Hepatocyte (in vitro differentiated cells): ENCODE data around the gene VWA5B2. TPM values are rescaled to one million over a fixed set of nuclear protein-coding genes. Genes with fewer than 3 reads are reported as not detected.

Experiments used
- DNase-seq: peaks from one replicate; pipeline ENCODE4 v3.0.0-alpha.2; 2016; ENCODE audit warnings: low spot score
- H2AFZ ChIP-seq: fragments of 200-600 bp; sonication (generic); 2 replicates; pipeline ENCODE4 v1.6.0; 2016; ENCODE audit warnings: antibody characterized with exemption, mild to moderate bottlenecking
- H3K27ac ChIP-seq: fragments of 200-600 bp; sonication (generic); 2 replicates; pipeline ENCODE4 v1.5.1; 2016; ENCODE audit warnings: mild to moderate bottlenecking
- H3K27me3 ChIP-seq: fragments of 200-600 bp; sonication (generic); 2 replicates; pipeline ENCODE4 v1.6.1; 2016
- H3K36me3 ChIP-seq: fragments of 200-600 bp; sonication (generic); replicated peaks from 2 replicates; pipeline ENCODE4 v1.5.1; 2016; ENCODE audit warnings: low read depth; ENCODE audit not compliant: insufficient read depth
- H3K4me1 ChIP-seq: fragments of 200-600 bp; sonication (generic); 2 replicates; pipeline ENCODE4 v1.5.1; 2016; ENCODE audit warnings: mild to moderate bottlenecking, moderate library complexity; ENCODE audit not compliant: insufficient read depth
- H3K4me2 ChIP-seq: fragments of 200-600 bp; sonication (generic); 2 replicates; pipeline ENCODE4 v1.6.0; 2016
- H3K4me3 ChIP-seq: fragments of 200-600 bp; sonication (generic); 2 replicates; pipeline ENCODE4 v1.5.1; 2016; ENCODE audit warnings: mild to moderate bottlenecking
- H3K79me2 ChIP-seq: fragments of 200-600 bp; sonication (generic); 2 replicates; pipeline ENCODE4 v1.6.0; 2017; ENCODE audit warnings: mild to moderate bottlenecking
- H3K9me2 ChIP-seq: fragments of 200-600 bp; sonication (generic); replicated peaks from 2 replicates; pipeline ENCODE4 v1.6.0; 2017; ENCODE audit warnings: mild to moderate bottlenecking; ENCODE audit not compliant: insufficient read depth
- H3K9me3 ChIP-seq: fragments of 200-600 bp; sonication (generic); 2 replicates; pipeline ENCODE4 v1.5.1; 2016; ENCODE audit warnings: low read depth, mild to moderate bottlenecking
- H4K20me1 ChIP-seq: fragments of 200-600 bp; sonication (generic); 2 replicates; pipeline ENCODE4 v1.6.0; 2016; ENCODE audit warnings: mild to moderate bottlenecking; ENCODE audit not compliant: insufficient read depth, poor library complexity, severe bottlenecking
- EZH2 ChIP-seq: fragments of 200-600 bp; sonication (generic); IDR thresholded peaks from 2 replicates; pipeline ENCODE4 v1.6.1; 2016; ENCODE audit warnings: antibody characterized with exemption, mild to moderate bottlenecking, borderline replicate concordance
- EZH2phosphoT487 ChIP-seq: fragments of 200-600 bp; sonication (generic); IDR thresholded peaks from one replicate; pipeline ENCODE4 v1.6.1; 2018; ENCODE audit warnings: antibody characterized with exemption, mild to moderate bottlenecking, low read depth, moderate library complexity; ENCODE audit not compliant: unreplicated experiment, severe bottlenecking
- WGBS: methylation state at CpG from one replicate; pipeline ENCODE4 v1.1.6; 2016; ENCODE audit warnings: low lambda C conversion rate; ENCODE audit errors: missing lambda C conversion rate; 5-methylcytosine and 5-hydroxymethylcytosine counted together
- polyA plus RNA-seq: library from polyadenylated mRNA; unstranded; fragments of >200 nt; fragmentation: Nextera tagmentation; extraction: Ambion mirVana; gene quantifications from 2 replicates; pipeline ENCODE4 v1.2.1, GENCODE V29; 2016
- total RNA-seq: library from RNA; depleted of rRNA; stranded (reverse); fragments of >200 nt; gene quantifications from 2 replicates; pipeline ENCODE4 v1.2.3, GENCODE V29; 2014
- TF ChIP-seq, protein P1 (sequence below): fragments of 200-600 bp; sonication (generic); IDR thresholded peaks from 2 replicates; pipeline ENCODE4 v1.5.1; 2016; ENCODE audit warnings: antibody characterized with exemption, mild to moderate bottlenecking; ENCODE audit not compliant: poor library complexity

The VWA5B2 gene
- total and polyA plus RNA-seq, 2 experiments from 2014 or later = 1.0 to 3.2 TPM

DNA sequence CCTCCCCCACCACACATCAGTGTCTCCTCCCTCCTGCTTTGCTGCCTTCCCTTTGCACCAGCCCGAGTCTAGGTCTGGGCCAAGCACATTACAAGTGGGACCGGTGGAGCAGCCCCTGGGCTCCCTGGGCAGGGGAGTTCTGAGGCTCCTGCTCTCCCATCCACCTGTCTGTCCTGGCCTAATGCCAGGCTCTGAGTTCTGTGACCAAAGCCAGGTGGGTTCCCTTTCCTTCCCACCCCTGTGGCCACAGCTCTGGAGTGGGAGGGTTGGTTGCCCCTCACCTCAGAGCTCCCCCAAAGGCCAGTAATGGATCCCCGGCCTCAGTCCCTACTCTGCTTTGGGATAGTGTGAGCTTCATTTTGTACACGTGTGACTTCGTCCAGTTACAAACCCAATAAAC lies 45.7 kb upstream of the VWA5B2 start:
- no peak for DNase-seq
- H3K9me3 ChIP-seq = no peaks in the 10 kb centered on the region
- peaks cover 15% of the 10 kb centered on the region for H3K4me1 ChIP-seq
- H3K27me3 ChIP-seq = no peaks in the 10 kb centered on the region
- no peak overlapping the region for H2AFZ ChIP-seq
- 92% methylated on average over 5 of the region's 5 CpGs for WGBS
- no peak overlapping the region for H3K27ac ChIP-seq
- H3K4me2 ChIP-seq = no peak overlapping the region
- H3K9me2 ChIP-seq = no peaks in the 10 kb centered on the region
- H3K4me3 ChIP-seq = no peak overlapping the region
- H3K79me2 ChIP-seq = peaks cover 33% of the 10 kb centered on the region
- peaks cover 7% of the 10 kb centered on the region for H3K36me3 ChIP-seq
- peaks cover 22% of the 10 kb centered on the region for H4K20me1 ChIP-seq
- TF ChIP-seq EZH2phosphoT487 (no peak), EZH2 (no peak)
- TF ChIP-seq, protein P1, sequence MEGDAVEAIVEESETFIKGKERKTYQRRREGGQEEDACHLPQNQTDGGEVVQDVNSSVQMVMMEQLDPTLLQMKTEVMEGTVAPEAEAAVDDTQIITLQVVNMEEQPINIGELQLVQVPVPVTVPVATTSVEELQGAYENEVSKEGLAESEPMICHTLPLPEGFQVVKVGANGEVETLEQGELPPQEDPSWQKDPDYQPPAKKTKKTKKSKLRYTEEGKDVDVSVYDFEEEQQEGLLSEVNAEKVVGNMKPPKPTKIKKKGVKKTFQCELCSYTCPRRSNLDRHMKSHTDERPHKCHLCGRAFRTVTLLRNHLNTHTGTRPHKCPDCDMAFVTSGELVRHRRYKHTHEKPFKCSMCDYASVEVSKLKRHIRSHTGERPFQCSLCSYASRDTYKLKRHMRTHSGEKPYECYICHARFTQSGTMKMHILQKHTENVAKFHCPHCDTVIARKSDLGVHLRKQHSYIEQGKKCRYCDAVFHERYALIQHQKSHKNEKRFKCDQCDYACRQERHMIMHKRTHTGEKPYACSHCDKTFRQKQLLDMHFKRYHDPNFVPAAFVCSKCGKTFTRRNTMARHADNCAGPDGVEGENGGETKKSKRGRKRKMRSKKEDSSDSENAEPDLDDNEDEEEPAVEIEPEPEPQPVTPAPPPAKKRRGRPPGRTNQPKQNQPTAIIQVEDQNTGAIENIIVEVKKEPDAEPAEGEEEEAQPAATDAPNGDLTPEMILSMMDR = no peak

DNA sequence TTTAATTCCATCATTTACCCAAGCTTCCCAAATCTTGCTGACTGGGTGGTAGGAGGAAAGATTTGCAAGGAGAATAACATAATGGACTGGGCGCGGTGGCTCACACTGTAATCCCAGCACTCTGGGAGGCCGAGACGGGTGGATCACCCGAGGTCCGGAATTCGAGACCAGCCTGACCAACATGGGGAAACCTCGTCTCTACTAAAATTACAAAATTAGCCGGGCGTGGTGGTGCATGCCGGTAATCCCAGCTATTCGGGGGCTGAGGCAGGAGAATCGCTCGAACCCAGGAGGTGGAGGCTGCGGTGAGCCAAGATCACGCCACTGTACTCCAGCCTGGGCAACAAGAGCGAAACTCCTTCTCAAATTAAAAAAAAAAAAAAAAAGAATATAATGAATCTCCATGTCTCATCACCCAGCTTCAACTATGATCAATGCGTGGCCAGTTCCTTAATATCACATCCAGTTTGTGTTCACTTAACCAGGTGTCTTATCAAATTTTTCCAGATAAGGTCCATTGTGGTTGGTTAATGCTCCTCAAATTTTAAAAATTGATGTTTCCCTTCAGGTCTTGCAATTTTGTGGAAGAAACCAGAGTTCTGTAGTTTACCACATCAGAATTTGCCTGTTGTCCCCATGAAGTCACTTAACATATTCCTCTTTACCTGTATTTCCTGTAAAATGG lies 44.7 kb upstream of the VWA5B2 start:
- peak overlapping the region; percentile 85 for H3K27ac ChIP-seq
- no peak overlapping the region for H3K4me3 ChIP-seq
- peaks cover 22% of the 10 kb centered on the region for H4K20me1 ChIP-seq
- peak overlapping the region; percentile 45 for H2AFZ ChIP-seq
- TF ChIP-seq EZH2phosphoT487 (no peak), EZH2 (no peak)
- TF ChIP-seq, protein P1 = no peak
- peaks cover 4% of the 10 kb centered on the region for H3K36me3 ChIP-seq
- DNase-seq = no peak
- H3K4me1 ChIP-seq = peaks cover 15% of the 10 kb centered on the region
- H3K4me2 ChIP-seq = peak overlapping the region; percentile 72
- no peaks in the 10 kb centered on the region for H3K9me3 ChIP-seq
- 95% methylated on average over 18 of the region's 18 CpGs for WGBS
- H3K27me3 ChIP-seq = no peaks in the 10 kb centered on the region
- H3K9me2 ChIP-seq = no peaks in the 10 kb centered on the region
- H3K79me2 ChIP-seq = peaks cover 34% of the 10 kb centered on the region

DNA sequence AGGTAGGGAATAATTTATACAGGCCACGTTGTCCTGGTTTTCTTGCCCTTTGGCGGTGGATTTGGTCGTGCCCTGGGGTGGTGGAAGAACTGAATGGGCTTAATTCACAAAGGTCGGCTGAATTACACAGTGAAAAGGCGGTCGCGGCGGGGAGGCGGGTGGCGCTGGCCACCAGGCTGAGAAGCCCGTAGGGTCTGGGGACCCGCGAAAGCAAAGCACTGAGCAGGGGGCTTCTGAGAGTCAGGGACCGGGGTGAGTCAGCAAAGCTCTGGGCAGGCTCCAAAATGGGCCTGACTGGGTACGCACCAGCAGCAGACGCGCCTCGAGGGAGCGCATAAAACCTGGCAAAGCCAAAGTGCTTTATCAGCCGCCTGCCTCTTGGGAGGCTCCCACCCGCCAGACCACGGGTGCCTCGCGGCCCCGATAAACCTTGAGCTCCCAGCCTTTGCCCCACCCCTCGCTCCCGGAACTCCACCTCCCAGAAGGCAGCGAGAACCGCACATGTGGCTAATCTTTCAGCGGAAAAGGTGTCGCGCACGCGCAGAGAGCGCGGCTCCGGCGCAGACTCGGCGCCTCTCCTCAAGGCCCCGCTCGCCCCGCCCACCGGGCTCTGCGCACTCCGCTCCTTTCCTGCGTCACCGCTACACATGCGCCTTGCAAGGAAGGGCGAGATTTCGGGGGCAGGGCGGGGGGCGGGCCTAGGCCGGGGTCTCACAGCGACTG lies 43.8 kb upstream of the VWA5B2 start:
- no peaks in the 10 kb centered on the region for H3K9me2 ChIP-seq
- H3K36me3 ChIP-seq = no peaks in the 10 kb centered on the region
- peak; percentile 100 for DNase-seq
- H3K9me3 ChIP-seq = no peaks in the 10 kb centered on the region
- H3K4me2 ChIP-seq = peak overlapping the region; percentile 72
- peaks cover 42% of the 10 kb centered on the region for H3K79me2 ChIP-seq
- peak overlapping the region; percentile 85 for H3K27ac ChIP-seq
- no peak for TF ChIP-seq EZH2phosphoT487
- TF ChIP-seq, protein P1 = no peak
- no peak for TF ChIP-seq EZH2
- peak overlapping the region; percentile 45 for H2AFZ ChIP-seq
- H3K27me3 ChIP-seq = no peaks in the 10 kb centered on the region
- peaks cover 19% of the 10 kb centered on the region for H4K20me1 ChIP-seq
- WGBS = 3% methylated on average over 50 of the region's 55 CpGs
- no peak overlapping the region for H3K4me3 ChIP-seq
- peaks cover 15% of the 10 kb centered on the region for H3K4me1 ChIP-seq
